SK-N-SH (cell line): Measurements from ENCODE around the gene ITSN2.
"Not testable (repeated sequence)": the region's sequence is repeated elsewhere in the genome, so short reads cannot be mapped to it uniquely, and the experiment has no call there.

ENCODE experiments used
- EP300 ChIP-seq, 2 experiments: IDR thresholded peaks; 2 replicates each; pipeline versions ENCODE4 v1.4.0 to v1.6.1; 2012; ENCODE audit warnings: borderline replicate concordance in 1 of 2, low read depth in 1 of 2, low read length in 1 of 2
- FOXJ3 ChIP-seq: sonication (generic); formaldehyde crosslinking; IDR thresholded peaks from 2 replicates; pipeline ENCODE4 v1.5.1; 2020; ENCODE audit warnings: mild to moderate bottlenecking, missing genetic modification reagents
- NFIC ChIP-seq: IDR thresholded peaks from 2 replicates; pipeline ENCODE4 v1.4.0; 2012; ENCODE audit warnings: borderline replicate concordance
- POLR2AphosphoS5 ChIP-seq: IDR thresholded peaks from 2 replicates; pipeline ENCODE4 v1.6.1; 2012; ENCODE audit warnings: low read depth, low read length
- RAD21 ChIP-seq: IDR thresholded peaks from 2 replicates; pipeline ENCODE4 v1.6.1; 2012; ENCODE audit warnings: mild to moderate bottlenecking, low read length
- SIN3A ChIP-seq: IDR thresholded peaks from 2 replicates; pipeline ENCODE4 v1.6.1; 2012; ENCODE audit warnings: low read depth, mild to moderate bottlenecking, low read length, moderate library complexity, borderline replicate concordance
- TAF1 ChIP-seq: IDR thresholded peaks from 2 replicates; pipeline ENCODE4 v1.6.1; 2012; ENCODE audit warnings: low read depth, mild to moderate bottlenecking, low read length, moderate library complexity, borderline replicate concordance
- YY1 ChIP-seq: IDR thresholded peaks from 2 replicates; pipeline ENCODE4 v1.4.0; 2012; ENCODE audit warnings: low read depth, mild to moderate bottlenecking
- TF ChIP-seq, protein P1 (sequence below): fragments of 200-600 bp; sonication (generic); IDR thresholded peaks from 2 replicates; pipeline ENCODE4 v1.6.1; 2017; ENCODE audit warnings: antibody characterized with exemption, mild to moderate bottlenecking, moderate library complexity
- TF ChIP-seq, protein P2 (sequence below): IDR thresholded peaks from 2 replicates; pipeline ENCODE4 v1.4.0; 2012; ENCODE audit warnings: low read depth
- TF ChIP-seq, protein P3 (sequence below): IDR thresholded peaks from 2 replicates; pipeline ENCODE4 v1.4.0; 2012; ENCODE audit warnings: low read depth, borderline replicate concordance

DNA sequence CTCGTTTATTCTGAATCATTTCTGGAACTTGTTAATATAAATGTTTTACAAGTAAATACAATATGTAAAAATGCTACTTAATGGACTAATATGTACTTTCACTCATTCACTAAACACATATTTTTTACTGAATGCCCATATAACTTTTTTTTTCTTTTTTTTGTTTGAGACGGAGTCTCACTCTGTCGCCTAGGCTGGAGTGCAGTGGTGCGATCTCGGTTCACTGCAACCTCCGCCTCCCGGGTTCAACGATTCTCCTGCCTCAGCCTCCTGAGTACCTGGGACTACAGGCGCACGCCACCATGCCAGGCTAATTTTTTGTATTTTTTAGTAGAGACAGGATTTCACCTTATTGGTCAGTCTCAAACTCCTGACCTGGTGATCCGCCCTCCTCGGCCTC is 2.6 kb downstream of the ITSN2 start:
- TF ChIP-seq, protein P1, sequence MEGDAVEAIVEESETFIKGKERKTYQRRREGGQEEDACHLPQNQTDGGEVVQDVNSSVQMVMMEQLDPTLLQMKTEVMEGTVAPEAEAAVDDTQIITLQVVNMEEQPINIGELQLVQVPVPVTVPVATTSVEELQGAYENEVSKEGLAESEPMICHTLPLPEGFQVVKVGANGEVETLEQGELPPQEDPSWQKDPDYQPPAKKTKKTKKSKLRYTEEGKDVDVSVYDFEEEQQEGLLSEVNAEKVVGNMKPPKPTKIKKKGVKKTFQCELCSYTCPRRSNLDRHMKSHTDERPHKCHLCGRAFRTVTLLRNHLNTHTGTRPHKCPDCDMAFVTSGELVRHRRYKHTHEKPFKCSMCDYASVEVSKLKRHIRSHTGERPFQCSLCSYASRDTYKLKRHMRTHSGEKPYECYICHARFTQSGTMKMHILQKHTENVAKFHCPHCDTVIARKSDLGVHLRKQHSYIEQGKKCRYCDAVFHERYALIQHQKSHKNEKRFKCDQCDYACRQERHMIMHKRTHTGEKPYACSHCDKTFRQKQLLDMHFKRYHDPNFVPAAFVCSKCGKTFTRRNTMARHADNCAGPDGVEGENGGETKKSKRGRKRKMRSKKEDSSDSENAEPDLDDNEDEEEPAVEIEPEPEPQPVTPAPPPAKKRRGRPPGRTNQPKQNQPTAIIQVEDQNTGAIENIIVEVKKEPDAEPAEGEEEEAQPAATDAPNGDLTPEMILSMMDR: not testable (repeated sequence)
- TF ChIP-seq, protein P2, sequence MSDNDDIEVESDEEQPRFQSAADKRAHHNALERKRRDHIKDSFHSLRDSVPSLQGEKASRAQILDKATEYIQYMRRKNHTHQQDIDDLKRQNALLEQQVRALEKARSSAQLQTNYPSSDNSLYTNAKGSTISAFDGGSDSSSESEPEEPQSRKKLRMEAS: not testable (repeated sequence)
- not testable (repeated sequence) for TF ChIP-seq POLR2AphosphoS5; EP300 (IDR thresholded peaks at IDR 0.05; ENCODE audit: borderline replicate concordance in 1 of 2, low read depth in 1 of 2, low read length in 1 of 2); YY1; NFIC; RAD21; FOXJ3 (CRISPR knock-in tag); SIN3A; TAF1
- TF ChIP-seq, protein P3, sequence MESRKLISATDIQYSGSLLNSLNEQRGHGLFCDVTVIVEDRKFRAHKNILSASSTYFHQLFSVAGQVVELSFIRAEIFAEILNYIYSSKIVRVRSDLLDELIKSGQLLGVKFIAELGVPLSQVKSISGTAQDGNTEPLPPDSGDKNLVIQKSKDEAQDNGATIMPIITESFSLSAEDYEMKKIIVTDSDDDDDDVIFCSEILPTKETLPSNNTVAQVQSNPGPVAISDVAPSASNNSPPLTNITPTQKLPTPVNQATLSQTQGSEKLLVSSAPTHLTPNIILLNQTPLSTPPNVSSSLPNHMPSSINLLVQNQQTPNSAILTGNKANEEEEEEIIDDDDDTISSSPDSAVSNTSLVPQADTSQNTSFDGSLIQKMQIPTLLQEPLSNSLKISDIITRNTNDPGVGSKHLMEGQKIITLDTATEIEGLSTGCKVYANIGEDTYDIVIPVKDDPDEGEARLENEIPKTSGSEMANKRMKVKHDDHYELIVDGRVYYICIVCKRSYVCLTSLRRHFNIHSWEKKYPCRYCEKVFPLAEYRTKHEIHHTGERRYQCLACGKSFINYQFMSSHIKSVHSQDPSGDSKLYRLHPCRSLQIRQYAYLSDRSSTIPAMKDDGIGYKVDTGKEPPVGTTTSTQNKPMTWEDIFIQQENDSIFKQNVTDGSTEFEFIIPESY: not testable (repeated sequence)
